MM.1S (cell line): ENCODE results near the gene SYNE1.

ENCODE experiments used
- DNase-seq: peaks from one replicate; pipeline ENCODE4 v3.0.0-alpha.2; 2015
- H2AFZ ChIP-seq: fragments of 300-600 bp; sonication (generic); 2 replicates; pipeline ENCODE4 v1.6.0; 2016; ENCODE audit warnings: antibody characterized with exemption, low read length
- H3F3A ChIP-seq: fragments of 300-600 bp; sonication (generic); 2 replicates; pipeline ENCODE4 v1.6.1; 2016; ENCODE audit warnings: mild to moderate bottlenecking, antibody characterized with exemption, low read length, moderate library complexity, mixed read lengths; ENCODE audit not compliant: insufficient read depth
- H3K27ac ChIP-seq: fragments of 300-600 bp; sonication (generic); 2 replicates; pipeline ENCODE4 v1.5.1; 2016; ENCODE audit warnings: mild to moderate bottlenecking, low read length
- H3K27me3 ChIP-seq: fragments of 300-600 bp; sonication (generic); replicated peaks from 2 replicates; pipeline ENCODE4 v1.6.0; 2016; ENCODE audit warnings: low read length; ENCODE audit not compliant: insufficient read depth
- H3K36me3 ChIP-seq: fragments of 300-600 bp; sonication (generic); replicated peaks from 2 replicates; pipeline ENCODE4 v1.6.1; 2016; ENCODE audit warnings: mild to moderate bottlenecking, low read length, mixed read lengths; ENCODE audit not compliant: insufficient read depth
- H3K4me1 ChIP-seq: fragments of 300-600 bp; sonication (generic); 2 replicates; pipeline ENCODE4 v1.6.1; 2016; ENCODE audit warnings: low read length, mixed read lengths
- H3K4me2 ChIP-seq: fragments of 300-600 bp; sonication (generic); 2 replicates; pipeline ENCODE4 v1.6.0; 2016; ENCODE audit warnings: low read depth, low read length
- H3K4me3 ChIP-seq: fragments of 300-600 bp; sonication (generic); 2 replicates; pipeline ENCODE4 v1.5.1; 2016; ENCODE audit warnings: low read length, mixed read lengths
- H3K79me2 ChIP-seq: fragments of 300-600 bp; sonication (generic); 2 replicates; pipeline ENCODE4 v1.6.1; 2016; ENCODE audit warnings: mixed run types, low read length, mixed read lengths
- H3K9ac ChIP-seq: fragments of 300-600 bp; sonication (generic); 2 replicates; pipeline ENCODE4 v1.6.1; 2016; ENCODE audit warnings: low read length, mixed read lengths
- H3K9me2 ChIP-seq: fragments of 300-600 bp; sonication (generic); replicated peaks from 2 replicates; pipeline ENCODE4 v1.6.1; 2016; ENCODE audit warnings: mild to moderate bottlenecking, low read length, mixed read lengths; ENCODE audit not compliant: insufficient read depth
- H3K9me3 ChIP-seq: fragments of 300-600 bp; sonication (generic); replicated peaks from 2 replicates; pipeline ENCODE4 v1.6.1; 2016; ENCODE audit warnings: mild to moderate bottlenecking, low read length, mixed read lengths; ENCODE audit not compliant: insufficient read depth
- H4K20me1 ChIP-seq: fragments of 300-600 bp; sonication (generic); 2 replicates; pipeline ENCODE4 v1.6.1; 2016; ENCODE audit warnings: mild to moderate bottlenecking, low read length, moderate library complexity, mixed read lengths; ENCODE audit not compliant: insufficient read depth
- CTCF ChIP-seq: fragments of 300-600 bp; sonication (generic); IDR thresholded peaks from 2 replicates; pipeline ENCODE4 v1.5.1; 2016; ENCODE audit warnings: antibody characterized with exemption, low read length, mixed read lengths
- EZH2 ChIP-seq: fragments of 300-600 bp; sonication (generic); optimal IDR thresholded peaks from 2 replicates; pipeline ENCODE3; 2017; ENCODE audit warnings: low read depth, mild to moderate bottlenecking, antibody characterized with exemption, low read length, mixed read lengths
- EZH2phosphoT487 ChIP-seq: fragments of 300-600 bp; sonication (generic); IDR thresholded peaks from 2 replicates; pipeline ENCODE4 v1.6.1; 2018; ENCODE audit warnings: antibody characterized with exemption, low read length

The SYNE1 gene

GRCh38 chr6:152609125-152609670 is 28.0 kb downstream of the SYNE1 start:
- no peaks in the 10 kb centered on the region for H3F3A ChIP-seq
- no peaks in the 10 kb centered on the region for H3K9me3 ChIP-seq
- H4K20me1 ChIP-seq: no peaks in the 10 kb centered on the region
- no peak overlapping the region for H3K4me3 ChIP-seq
- H3K4me2 ChIP-seq: no peak overlapping the region
- H3K27me3 ChIP-seq: no peaks in the 10 kb centered on the region
- DNase-seq: no peak
- no peak overlapping the region for H3K27ac ChIP-seq
- no peak overlapping the region for H2AFZ ChIP-seq
- H3K36me3 ChIP-seq: no peaks in the 10 kb centered on the region
- H3K4me1 ChIP-seq: no peaks in the 10 kb centered on the region
- H3K79me2 ChIP-seq: no peaks in the 10 kb centered on the region
- H3K9me2 ChIP-seq: no peaks in the 10 kb centered on the region
- no peak overlapping the region for H3K9ac ChIP-seq
- TF ChIP-seq EZH2: no peak
- no peak for TF ChIP-seq EZH2phosphoT487
- no peak for TF ChIP-seq CTCF

GRCh38 chr6:152605941-152606340 is 31.2 kb downstream of the SYNE1 start:
- Histone ChIP-seq H3K79me2 (no peaks in the 10 kb centered on the region), H3K9me2 (no peaks in the 10 kb centered on the region), H3K36me3 (no peaks in the 10 kb centered on the region), H3K27me3 (no peaks in the 10 kb centered on the region), H3K4me3 (no peak overlapping the region), H3K9me3 (no peaks in the 10 kb centered on the region), H3K27ac (no peak overlapping the region), H3K4me1 (no peaks in the 10 kb centered on the region), H3F3A (no peaks in the 10 kb centered on the region), H3K9ac (no peak overlapping the region), H2AFZ (no peak overlapping the region), H4K20me1 (no peaks in the 10 kb centered on the region), H3K4me2 (no peak overlapping the region)
- TF ChIP-seq EZH2 (no peak), CTCF (no peak), EZH2phosphoT487 (no peak)
- DNase-seq: no peak

- no peaks in the 10 kb centered on the region for H3K4me1 ChIP-seq
- no peak for TF ChIP-seq EZH2
- no peak for TF ChIP-seq CTCF
- no peak for TF ChIP-seq EZH2phosphoT487
- H3K36me3 ChIP-seq: no peaks in the 10 kb centered on the region
- no peak overlapping the region for H2AFZ ChIP-seq
- H3K9me3 ChIP-seq: no peaks in the 10 kb centered on the region
- no peak overlapping the region for H3K4me3 ChIP-seq
- no peaks in the 10 kb centered on the region for H3F3A ChIP-seq
- H3K9me2 ChIP-seq: no peaks in the 10 kb centered on the region
- no peak overlapping the region for H3K9ac ChIP-seq
- H3K27me3 ChIP-seq: no peaks in the 10 kb centered on the region
- DNase-seq: no peak
- H3K4me2 ChIP-seq: no peak overlapping the region
- no peaks in the 10 kb centered on the region for H3K79me2 ChIP-seq
- H4K20me1 ChIP-seq: no peaks in the 10 kb centered on the region
- no peak overlapping the region for H3K27ac ChIP-seq
Observed at GRCh38 chr6:152605342-152605741, 31.8 kb downstream of the SYNE1 start.
